ENCODE measurements around the gene FGFR3.
"Not testable (repeated sequence)": the region's sequence is repeated elsewhere in the genome, so short reads cannot be mapped to it uniquely, and the experiment has no call there.

Gene FGFR3

DNA sequence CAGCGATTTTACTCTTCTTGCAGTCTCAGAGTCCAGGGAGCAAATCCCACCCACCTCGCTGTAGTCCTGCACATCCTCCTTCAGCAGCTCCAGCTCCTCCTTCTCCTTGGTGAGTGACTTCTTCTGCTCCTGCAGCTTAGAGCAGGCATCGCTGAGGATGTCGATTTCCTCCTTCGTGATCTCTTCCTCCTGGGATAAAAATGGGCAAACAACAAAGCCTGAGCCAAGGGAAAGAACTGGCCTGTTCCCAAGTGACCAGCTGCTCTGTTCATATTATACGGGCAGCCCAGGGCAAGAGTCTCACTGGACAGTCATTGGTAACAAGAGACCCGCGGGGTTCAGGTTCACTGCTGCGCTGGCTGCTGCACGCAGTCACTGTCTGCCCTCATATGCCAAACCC, 26.2 kb downstream of the FGFR3 start:
- DNase-seq (ENCODE audit: low spot score): no peak

DNA sequence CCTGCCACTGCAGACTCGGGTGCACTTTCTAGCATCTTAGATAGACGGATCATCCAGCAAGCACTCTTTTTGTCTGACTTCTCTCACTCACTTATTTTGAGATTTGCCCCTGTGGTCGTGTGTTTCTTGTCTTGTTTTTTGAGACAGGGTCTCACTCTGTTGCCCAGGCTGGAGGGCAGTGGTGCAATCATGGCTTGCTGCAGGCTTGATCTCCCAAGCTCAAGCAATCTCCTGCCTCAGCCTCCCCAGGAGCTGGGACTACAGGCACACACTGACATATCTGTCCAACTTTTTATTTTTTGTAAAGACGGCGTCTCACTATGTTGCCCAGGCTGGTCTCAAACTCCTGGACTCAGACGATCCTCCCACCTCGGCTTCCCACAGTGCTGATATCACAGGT, 26.7 kb downstream of the FGFR3 start:
- DNase-seq (ENCODE audit: low spot score): no peak

DNA sequence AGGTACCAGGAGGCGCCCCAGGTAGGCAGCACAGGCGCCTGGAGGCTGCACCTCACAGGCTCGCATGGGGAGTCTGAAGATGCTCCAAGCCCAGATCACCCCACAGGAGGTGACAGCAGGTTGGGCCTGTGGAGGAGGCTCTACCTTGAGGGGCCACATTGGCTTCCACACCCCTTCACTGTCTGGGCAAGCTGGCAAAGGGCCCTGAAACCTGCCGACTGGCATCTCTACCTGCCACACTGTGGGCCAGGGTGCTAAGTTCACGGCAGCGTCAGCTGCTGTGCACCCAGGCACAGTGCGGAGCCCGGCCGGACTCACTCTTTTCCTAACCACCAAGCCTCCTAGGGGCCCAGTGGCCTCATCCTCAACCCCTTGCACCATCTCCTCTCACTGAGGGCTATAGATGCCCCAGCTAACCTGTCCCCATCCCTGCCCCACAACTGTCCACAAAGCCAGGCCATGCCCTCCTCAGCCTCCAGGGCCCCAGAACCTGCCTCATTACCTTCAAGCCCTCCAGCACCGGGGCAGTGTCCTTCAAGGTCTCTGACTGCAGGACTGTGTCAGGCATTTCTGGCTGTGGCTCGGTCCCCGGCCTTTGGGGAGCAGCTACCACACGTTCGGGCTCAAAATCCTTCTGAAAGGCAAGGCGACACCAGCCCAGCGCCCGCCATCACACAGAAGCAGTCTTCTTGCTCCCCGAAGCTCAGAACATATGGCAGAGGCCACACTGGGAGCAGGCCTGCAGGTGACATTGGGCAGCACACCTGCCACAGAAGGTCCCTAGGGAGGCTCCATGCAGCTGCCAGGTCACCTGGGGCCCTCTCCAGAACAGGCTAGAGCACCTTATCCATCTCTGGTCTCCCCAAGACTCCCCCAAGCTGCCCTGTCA, 28.8 kb downstream of the FGFR3 start:
- no peak for DNase-seq (ENCODE audit: low spot score)

- no peak for DNase-seq (ENCODE audit: low spot score)
These were observed 29.8 kb downstream of the FGFR3 start for GRCh38 chr4:1822568-1823544.

GRCh38 chr4:1823545-1823932, 30.4 kb downstream of the FGFR3 start:
- no peak for DNase-seq (ENCODE audit: low spot score)

DNA sequence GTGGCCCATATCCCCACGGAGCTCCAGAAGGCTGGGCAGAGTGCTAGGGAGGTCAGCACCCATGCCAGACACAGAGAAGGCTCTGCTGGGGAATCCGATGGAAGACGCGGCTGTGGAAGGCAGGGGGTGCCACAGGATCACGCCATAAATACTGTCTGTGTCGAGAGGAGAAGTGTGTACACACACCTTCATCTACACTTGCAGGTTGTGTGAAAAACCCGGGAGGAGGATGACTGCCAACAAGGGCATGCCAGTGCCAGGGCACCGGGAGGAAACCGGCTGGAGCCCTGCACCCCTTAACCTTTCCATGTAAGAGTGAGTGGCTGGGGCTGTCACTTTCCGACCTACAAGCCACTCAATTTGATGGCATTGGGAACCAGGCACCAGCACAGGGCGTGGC, 31.7 kb downstream of the FGFR3 start:
- DNase-seq (ENCODE audit: low spot score): no peak

GRCh38 chr4:1825326-1825725, 32.2 kb downstream of the FGFR3 start:
- no peak for DNase-seq (ENCODE audit: low spot score)

- DNase-seq (ENCODE audit: low spot score): no peak
These were observed 33.6 kb downstream of the FGFR3 start for GRCh38 chr4:1826531-1827350.

DNA sequence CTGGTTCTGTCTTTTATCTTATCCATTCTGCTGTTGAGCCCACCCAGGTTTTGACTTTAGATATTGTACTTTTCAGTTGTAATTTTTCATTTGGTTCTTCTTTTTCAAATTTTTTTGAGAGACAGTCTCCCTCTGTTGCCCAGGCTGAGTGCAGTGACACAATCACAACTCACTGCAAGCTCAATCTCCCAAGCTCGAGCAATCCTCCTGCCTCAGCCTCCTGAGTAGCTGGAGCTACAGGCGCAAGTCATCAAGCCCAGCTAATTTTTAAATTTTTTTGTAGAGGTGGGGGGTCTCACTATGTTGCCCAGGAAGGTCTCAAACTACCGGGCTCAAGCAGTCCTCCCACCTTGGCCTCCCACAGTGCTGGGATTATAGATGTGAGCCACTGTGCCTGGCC, 37.1 kb downstream of the FGFR3 start:
- no peak for DNase-seq (ENCODE audit: low spot score)

DNA sequence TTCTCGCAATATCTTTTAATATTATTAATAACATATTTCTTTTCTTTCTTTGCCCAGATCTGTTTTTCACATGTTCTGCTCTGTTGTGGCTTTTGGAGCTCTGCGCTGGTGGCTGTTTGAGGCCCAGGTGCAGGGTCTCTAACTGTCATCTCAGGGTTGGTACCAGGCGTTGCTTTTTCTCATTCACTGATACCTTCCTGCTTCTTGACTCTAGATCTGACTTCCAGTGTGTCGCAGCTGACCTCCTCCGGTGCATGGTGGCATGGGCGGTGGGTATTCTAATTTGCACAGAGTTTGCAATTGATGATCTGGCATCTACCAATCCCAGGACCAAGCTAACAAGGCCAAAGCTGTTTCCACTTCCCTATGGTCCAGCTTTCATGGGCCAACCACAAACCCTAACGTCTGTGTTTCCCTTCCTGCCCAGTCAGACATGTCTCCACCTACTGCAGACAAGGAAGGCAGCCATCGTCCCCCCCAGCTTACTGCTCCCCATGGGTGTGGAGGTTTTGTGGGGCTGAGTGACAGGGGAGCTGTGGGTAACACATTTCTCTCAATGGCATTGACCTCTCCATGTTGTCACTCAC, 37.6 kb downstream of the FGFR3 start:
- no peak for DNase-seq (ENCODE audit: low spot score)

DNA sequence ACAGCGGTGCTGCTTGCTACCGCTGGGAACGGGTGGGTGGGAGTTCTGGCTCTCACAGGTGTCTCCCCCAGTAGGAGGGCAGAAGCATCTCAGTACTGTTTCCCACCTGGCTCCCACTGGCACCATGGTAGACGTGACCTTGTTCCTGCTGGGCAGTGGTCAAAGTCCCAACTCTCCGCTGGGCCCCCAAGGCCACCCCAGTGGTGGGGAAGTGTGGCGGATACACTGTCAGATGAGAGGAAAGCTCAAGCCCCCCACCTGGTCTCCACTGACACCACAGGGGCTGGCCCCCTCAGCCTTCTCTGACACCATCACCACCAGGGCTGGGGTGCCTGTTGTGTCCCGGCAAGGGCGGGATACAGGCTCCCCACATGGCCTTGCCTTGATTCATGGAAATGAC, 38.2 kb downstream of the FGFR3 start:
- no peak for DNase-seq (ENCODE audit: low spot score)

- DNase-seq (ENCODE audit: low spot score): no peak
These were observed 39.6 kb downstream of the FGFR3 start for GRCh38 chr4:1832690-1833089.

DNA sequence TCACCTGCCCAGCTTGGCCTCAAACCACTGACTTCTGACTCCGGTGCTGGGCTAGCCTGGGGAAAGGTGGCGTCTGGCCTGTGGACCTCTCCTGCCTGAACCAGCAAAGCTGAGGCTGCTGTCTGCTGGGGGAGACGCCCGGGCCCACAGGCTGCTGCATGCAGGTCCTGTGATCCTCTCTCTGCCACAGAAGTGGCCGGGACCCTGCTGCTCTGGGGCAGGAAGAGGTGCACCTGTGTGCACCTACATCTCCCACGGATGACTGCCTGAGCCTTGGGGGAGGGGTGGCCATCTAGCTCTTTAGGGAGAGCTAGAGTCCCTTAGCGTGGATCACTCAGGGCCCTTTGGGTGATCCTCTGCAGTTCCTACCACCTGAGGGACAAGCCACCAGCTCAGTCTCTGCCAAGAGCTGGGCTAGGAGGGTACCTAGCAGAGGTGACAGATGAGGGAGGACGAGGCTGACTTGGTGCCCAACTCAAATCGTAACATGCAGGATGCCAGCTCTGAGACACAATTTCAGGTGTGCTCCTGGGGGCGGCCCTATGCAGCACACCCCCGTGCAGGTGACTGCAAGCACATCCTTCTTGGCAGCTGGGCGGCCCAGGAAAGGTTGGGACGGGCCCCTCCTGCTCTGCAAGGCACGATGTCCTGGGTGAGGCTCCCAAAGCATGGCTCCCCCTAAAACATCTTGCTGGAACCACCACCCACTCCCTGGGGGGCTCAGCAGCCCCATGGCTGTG, 40.4 kb downstream of the FGFR3 start:
- no peak for DNase-seq (ENCODE audit: low spot score)

GRCh38 chr4:1834047-1834775, 41.1 kb downstream of the FGFR3 start:
- DNase-seq (ENCODE audit: low spot score): no peak

GRCh38 chr4:1835836-1836235, 42.7 kb downstream of the FGFR3 start:
- not testable (repeated sequence) for DNase-seq (ENCODE audit: low spot score)

DNA sequence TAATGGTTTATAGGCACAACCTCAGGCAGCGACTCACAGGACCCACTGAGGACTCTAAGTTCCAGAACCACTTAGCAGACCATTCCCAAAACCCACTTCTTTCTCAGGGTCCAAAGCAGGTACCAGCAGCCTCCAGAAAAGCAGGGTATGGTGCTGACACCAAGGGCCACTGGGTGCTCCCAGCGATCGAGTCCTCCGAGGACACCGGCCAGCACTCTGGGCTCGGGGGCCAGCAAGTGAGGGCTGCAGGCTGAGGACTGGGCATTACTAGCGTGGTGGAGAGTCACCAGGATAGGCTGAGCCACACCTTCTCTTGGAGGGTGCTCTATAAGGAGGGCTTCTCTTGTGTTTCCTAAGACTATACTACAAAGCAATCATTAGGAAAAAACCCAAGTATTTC, 43.6 kb downstream of the FGFR3 start:
- no peak for DNase-seq (ENCODE audit: low spot score)

- DNase-seq (ENCODE audit: low spot score): no peak
These were observed 44.0 kb downstream of the FGFR3 start for GRCh38 chr4:1837069-1837468.

DNA sequence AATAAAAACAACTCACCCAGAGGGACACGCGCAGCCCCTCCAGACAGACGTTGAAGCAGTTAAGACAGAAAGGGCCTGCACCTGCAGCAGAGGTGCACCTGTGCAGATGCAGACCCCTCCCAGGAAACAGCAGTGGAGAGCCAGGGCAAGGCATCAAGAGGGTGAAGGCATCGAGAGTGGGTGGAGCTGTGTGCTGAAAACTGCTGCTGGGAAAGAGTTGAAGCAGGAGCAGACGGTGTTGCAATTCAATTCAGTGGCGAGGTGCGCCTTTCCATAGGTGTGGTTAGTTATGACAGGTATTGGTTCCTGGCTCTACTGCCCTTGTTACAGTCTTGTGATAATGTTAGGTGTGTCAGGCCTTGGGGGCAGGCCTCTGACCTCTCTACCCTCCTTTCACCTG, 46.2 kb downstream of the FGFR3 start:
- no peak for DNase-seq (ENCODE audit: low spot score)

- no peak for DNase-seq (ENCODE audit: low spot score)
These were observed 48.3 kb downstream of the FGFR3 start for GRCh38 chr4:1841201-1841886.

DNA sequence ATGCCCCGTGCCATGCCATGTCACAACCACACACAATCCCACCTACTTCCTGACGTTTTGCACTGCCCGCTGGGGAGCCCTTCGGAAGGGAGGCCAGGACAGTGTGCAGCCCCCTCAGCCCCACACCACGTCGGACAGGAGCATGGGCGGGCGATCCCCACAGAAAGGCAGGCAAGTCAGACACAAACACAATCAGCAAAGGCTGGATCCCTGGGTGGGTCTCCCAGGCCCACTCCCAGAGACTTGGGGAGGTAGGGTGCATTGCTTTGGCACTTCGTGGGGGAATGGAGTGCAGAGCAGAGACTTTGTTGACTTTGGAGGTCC, 48.8 kb downstream of the FGFR3 start:
- DNase-seq (ENCODE audit: low spot score): no peak

Measured in CD4-positive, alpha-beta T cell treated with Interleukin-6 at 100 ng/mL for 8 hours (primary cell).